GM18505 (cell line): Measurements from ENCODE around the gene PCDHA8.

Experiments
- ATAC-seq: cut with Tn5 transposase; IDR thresholded peaks from one replicate; pipeline ENCODE4 v1.9.1; 2021; ENCODE audit not compliant: unreplicated experiment
- POLR2A ChIP-seq: IDR thresholded peaks from 4 replicates; pipeline ENCODE4 v1.6.1; 2011; ENCODE audit warnings: borderline replicate concordance; ENCODE audit not compliant: insufficient read depth, insufficient read length; ENCODE audit errors: extremely low read depth

PCDHA8 gene

DNA sequence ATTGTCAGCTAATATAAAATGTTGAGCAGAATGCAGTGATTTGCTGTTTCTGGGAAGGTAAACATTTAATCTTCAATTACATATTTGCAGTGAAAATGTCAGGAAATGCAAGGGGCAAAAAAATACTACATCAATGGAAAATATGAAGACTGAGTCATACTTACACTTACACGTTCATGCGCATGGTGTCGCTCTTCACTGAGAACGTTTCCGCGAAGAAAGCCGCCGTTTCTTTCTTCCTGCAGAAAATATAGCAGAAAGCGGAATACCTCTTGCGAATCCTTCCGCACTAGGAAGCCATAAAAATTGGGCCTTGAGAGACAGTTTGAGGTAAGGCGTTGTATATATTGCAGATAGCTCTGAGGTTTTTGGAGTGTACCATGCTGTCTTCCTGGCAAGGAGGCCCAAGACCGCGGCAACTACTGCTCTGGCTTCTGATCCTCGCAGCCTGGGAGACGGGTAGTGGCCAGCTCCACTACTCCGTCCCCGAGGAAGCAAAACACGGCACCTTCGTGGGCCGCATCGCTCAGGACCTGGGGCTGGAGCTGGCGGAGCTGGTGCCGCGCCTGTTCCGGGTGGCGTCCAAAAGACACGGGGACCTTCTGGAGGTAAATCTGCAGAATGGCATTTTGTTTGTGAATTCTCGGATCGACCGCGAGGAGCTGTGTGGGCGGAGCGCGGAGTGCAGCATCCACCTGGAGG lies 41.1 kb downstream of the PCDHA8 start, which contains the start of gene PCDHA13:
Gene PCDHA13 (plus strand): TSS at position 236 of the 702 bp plus-strand sequence. CDS start 145 bp downstream, at position 381.
- TF ChIP-seq POLR2A = no peak
- ATAC-seq = no peak

DNA sequence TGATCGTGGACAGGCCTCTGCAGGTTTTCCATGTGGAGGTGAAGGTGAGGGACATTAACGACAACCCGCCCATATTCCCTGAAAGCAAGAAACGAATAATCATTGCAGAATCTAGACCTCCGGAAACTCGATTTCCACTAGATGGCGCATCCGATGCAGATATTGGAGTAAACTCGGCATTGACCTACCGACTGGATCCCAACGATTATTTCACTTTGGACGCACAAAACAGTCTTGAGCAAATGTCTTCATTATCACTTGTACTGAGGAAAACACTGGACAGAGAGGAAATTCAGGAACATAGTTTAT lies 41.6 kb downstream of the PCDHA8 start:
- no peak for ATAC-seq
- no peak for TF ChIP-seq POLR2A

DNA sequence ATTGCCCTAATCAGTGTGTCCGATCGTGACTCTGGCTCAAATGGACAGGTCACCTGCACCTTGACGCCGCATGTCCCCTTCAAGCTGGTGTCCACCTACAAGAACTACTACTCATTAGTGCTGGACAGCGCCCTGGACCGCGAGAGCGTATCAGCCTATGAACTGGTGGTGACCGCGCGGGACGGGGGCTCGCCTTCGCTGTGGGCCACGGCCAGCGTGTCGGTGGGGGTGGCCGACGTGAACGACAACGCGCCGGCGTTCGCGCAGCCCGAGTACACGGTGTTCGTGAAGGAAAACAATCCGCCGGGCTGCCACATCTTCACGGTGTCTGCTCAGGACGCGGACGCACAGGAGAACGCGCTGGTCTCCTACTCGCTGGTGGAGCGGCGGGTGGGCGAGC lies 42.4 kb downstream of the PCDHA8 start:
- no peak for ATAC-seq
- no peak for TF ChIP-seq POLR2A

DNA sequence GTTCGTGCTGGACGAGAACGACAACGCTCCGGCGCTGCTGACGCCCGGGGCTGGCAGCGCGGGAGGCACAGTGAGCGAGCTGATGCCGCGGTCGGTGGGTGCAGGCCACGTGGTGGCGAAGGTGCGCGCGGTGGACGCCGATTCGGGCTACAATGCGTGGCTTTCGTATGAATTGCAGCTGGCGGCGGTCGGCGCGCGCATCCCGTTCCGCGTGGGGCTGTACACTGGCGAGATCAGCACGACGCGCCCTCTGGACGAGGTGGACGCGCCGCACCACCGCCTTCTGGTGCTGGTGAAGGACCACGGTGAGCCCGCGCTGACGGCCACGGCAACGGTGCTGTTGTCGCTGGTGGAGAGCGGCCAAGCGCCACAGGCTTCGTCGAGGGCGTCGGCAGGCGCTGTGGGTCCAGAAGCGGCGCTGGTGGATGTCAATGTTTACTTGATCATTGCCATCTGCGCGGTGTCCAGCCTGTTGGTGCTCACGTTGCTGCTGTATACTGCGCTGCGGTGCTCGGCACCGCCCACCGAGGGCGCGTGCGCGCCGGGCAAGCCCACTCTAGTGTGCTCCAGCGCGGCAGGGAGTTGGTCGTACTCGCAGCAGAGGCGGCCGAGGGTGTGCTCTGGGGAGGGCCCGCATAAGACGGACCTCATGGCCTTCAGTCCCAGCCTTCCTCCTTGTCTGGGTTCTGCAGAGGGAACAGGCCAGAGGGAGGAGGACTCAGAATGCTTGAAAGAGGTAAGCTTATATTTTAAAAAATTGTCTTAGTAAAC lies 43.1 kb downstream of the PCDHA8 start:
- no peak for TF ChIP-seq POLR2A
- ATAC-seq = no peak
